GOT3 (cell line): Measurements from ENCODE around the gene ITPR1.

Experiments used
- DNase-seq: peaks from one replicate; lab custom pipeline; 2025; ENCODE audit warnings: mixed read lengths; lab: John Stamatoyannopoulos, UW

ITPR1 gene

DNA sequence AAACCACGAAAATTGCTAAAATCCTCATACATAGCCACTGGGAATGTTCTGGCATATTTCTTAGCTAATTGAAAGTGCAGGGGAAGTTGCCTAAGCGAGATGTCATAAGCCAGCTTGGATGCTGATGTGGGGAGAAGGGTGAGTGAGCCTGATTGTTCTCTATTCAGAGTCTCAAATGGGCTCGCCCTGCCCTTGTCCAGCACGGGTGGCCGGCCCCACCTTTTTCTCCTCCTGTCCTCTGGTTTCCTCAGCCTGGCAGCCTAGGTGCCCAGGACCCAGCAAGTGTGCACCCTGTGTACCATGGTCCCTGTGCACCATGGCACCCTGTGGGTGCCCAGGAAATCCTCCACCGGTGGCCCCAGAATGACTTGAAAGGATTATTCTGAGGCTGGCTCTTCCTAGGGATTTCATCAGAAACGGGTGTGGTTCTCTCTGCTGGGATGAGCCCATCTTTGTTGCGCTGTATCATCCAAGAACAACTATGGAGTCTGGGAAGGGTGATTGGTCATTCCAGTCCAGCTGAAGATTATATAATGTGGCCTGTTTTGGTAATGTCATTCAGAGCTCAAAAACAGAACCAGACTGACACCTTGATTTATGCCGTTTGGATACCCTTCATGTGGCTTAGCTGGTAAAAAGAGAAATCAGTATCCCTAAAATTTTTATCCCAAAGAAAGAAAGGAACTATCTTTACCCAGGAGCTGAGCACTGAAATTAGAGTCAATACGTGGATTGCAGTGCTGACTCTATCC, 335.3 kb downstream of the ITPR1 start:
- no peak for DNase-seq

DNA sequence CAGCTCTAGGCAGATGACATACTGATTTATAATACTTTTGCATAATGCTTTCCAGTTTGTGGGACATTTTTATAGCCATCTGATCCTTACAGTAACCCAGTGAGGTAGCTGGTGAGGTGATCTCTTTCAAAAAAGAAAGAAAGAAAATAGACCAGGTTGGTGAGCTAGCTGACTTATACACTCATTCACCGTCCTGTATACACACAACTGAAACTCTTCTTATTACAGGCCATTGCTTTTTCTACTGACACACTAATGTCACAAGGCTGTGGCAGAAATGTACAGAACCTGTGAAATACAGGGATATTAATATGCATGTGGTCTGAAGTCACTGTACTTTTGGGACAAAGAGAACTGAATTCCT, 335.9 kb downstream of the ITPR1 start:
- DNase-seq, result no peak

DNA sequence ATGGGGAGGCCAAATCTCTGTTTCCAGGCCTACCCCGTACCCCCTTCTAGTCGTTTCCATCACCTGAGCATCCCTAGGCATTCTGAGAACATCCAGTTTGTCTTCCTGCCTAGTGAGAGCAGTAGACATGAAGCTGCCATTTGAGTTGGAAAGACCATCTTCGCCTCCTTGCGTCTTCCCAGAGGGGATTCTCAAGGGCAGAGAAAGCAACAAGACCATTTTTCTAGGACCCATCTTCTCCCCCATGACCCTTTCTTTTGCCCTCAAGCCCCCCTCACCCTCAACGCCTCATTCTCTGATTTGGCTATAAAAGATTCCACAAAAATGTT, 337.4 kb downstream of the ITPR1 start:
- DNase-seq, result no peak

DNA sequence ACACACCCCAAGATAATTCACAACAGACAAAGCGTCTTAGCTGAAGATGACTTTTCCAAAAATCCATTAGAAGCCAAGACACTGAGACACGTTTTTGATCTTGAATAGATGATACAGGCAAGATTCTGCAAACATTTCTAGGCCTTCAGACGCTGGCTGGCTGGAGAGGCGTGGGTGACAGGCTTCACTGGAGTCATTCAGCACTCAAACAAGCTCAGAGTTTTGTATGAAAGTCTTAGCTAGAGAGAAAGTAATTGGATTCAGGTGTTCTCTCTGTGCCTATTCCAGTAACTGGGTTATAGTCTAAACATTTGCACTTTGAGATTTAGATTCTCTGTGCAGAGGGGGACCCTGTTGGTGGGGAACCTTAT, 338.4 kb downstream of the ITPR1 start:
- no peak for DNase-seq

DNA sequence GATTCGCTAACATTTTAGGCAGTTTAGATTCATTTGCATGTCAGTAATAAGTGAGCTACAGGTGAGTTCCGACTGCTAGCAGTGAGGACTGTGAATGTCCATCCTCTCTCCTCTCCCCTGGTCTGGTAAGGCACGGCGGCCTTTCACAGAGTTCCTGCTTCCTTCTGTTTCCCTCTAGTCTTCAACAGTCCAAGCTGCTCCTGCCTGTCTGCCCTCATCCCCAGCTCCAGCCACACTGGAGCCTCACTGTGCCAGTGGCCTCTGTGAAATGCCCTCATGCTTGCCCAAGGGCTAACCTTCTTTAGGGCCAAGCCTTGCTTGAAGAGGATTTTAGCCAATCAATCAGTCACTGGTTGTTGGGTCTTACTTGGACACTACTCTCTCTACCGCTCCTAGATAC, 340.3 kb downstream of the ITPR1 start:
- no peak for DNase-seq

DNA sequence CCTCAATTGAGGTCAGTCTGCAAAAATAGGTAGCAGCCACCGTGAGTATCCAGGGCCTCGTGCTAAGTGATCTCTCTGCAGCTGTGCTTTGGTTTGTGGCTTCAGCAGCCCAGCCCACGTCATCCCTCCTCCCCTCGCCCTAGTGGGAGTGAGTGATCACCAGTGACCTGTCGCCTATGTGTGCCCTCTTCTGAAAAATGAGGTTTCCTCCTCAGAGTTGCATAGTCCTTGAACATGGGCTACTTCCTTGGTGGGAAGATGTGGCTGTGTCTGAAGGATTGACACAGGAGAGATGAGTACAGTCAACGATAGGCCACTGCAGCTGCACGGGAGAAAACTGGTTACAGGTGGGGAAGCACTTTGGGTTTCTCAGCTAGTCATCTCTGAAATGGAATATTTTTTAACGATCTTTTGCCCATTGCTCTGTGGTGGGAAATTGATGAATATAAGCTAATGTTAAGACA, 341.3 kb downstream of the ITPR1 start:
- no peak for DNase-seq

DNA sequence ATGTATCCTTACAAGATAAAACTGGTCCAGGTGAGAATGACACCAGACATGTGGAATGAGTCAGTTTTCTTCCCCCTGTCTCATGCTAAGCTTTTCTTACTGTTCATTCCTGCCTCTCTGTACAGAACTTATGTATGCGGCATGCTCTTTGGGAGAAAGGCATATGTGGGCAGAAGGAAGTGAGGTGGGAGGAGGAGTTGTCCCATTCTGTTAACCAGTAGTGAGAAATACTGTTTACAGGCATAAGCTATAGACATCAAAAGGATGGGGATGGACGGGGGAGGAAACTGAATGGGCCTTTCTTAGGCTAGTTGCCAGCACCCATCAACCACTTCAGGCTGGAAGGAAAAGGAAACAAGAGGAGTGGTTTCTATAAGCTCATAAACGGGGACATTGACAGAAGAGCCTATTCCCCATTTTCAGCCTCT, 342.5 kb downstream of the ITPR1 start:
- no peak for DNase-seq

DNA sequence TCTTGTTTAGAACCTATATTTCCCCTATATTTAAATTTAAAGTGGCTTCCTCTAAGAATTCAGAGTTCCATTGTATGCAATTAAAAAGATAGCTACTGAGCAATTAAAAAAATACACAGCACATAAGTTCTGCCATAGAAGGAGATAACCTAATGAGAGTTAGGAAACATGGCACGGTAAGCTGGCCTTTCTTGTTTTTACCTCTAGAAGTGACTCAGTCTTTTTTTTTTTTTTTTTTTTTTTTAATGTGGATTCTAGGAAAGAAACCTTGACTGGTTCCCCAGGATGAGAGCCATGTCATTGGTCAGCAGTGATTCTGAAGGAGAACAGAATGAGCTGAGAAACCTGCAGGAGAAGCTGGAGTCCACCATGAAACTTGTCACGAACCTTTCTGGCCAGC, 343.4 kb downstream of the ITPR1 start:
- DNase-seq, result no peak

DNA sequence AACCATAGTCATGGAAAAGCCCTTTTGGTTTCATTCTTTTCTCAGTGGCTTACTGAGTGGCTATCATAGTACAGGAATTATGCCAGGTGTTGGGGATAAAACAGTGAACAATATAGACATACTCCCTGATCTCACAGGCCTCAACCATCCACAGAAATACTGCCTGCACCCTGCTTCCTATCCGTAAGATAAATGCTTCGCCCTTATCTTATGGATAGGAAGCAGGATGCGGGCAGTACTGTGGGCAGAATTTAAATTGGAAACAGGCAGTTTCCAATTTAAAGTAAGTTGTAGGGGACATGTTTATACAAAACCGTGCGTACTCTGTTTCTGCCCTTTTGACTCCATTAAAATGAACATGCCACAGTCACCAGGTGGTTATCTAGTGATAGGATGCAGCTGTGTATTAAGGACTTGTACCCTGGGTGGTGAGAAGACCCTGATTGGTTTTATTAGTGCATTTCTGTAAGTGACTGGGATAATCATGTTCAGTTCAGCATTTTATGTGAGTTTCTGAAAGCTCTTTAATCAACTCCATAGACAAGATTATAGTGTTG, 344.3 kb downstream of the ITPR1 start:
- DNase-seq, result no peak

DNA sequence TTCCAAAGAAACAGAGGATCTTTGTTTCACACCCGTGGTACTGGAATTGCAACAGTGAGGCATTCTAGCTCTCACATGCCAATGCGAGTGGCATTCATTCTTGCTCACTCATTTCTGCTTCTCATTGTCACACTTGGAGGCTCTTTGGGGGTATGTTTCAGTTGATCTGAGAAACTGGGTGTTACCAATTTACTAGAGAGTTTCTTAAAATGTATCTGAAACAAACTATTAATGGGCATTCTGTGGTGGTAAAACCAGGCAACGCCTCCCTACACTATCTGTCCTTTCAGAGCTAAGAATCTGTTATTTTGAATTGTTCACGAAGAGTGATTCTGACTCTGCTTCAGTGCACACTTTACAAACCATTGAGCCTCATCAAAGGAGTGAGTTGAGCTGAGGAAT, 345.5 kb downstream of the ITPR1 start:
- DNase-seq, result no peak

DNA sequence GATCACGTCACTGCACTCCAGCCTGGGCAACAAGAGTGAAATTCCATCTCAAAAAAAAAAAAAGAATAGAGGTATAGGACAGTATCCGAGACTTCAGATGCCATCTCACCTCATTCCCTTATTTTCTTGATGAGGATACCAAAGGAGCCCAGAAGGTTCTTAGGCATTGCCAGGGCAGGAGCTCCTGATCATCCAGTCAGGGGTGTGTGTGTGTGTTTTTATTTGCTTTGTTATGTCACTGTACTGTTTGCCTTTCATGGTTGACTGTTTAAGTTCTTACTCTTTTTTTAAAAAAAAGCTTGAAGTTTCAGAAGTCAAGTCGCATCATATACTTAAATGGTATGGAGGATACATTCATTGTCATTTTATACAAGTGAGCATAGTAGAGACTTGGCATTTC, 346.1 kb downstream of the ITPR1 start:
- DNase-seq, result no peak

DNA sequence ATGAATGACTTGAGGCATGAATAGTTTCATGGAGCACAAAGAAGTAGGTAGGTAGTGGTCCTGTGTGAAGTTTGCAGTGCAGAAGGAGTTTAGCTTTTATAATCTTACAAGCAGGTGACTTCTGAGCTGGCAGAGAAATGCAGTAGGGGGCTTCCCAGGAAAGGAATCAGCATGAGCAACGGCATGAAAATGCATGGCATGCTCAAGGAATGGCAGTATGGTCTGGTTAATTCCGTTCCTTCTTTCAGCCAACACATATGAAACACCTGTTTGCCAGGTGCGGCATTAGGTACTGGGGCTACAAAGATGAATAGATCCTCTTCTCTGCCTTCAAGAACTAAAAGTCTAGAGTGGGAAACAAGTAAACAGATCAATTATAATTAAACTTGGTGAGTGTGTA, 348.1 kb downstream of the ITPR1 start:
- DNase-seq, result no peak

DNA sequence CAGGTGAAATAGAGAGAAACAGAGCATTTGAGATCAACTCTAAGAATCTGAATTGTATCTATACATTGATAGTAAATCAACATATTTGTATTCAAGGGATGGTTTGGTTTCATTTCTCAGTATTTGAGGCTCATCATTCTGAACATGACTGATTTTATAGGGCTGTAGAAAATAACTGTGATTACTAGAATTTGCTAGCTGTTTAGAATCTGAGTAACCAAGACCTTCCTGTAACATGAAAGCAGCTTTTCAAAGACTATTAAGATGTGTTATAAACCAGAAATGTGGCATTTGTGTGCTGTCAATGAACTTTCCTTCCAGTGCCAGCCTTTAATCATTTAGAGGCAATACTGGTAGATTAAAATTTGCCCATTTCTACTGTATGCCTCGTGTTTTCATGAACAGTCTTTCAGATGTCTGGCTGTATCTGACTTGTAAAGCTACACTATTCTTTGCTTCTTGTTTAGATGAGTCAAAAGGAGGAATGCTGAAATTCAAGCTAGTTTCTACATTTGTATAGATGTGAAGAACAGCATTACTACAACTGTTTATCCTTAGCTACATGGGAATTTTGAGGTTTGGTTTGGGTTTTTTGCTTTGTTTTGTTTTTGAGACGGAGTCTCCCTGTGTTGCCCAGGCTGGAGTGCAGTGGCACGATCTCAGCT, 348.8 kb downstream of the ITPR1 start:
- no peak for DNase-seq

DNA sequence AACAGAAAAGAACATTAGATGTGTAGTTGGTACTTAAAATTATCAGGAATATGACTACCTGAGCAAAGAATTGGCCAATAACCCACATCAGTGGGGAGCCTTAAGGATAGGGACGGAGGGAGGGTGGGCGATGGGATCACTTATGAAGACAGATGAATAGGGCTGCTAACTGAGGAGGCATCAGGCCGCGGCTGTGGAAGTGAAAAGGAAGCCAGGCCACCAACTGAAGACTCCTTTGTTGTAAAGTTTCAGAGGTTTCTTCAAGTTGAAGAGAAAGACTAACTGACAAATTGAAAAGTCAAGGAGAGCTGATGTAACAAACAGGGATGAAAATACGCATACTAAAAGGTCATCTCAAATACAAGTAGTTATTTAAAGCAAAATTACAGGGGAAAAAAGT, 350.5 kb downstream of the ITPR1 start:
- DNase-seq, result no peak

DNA sequence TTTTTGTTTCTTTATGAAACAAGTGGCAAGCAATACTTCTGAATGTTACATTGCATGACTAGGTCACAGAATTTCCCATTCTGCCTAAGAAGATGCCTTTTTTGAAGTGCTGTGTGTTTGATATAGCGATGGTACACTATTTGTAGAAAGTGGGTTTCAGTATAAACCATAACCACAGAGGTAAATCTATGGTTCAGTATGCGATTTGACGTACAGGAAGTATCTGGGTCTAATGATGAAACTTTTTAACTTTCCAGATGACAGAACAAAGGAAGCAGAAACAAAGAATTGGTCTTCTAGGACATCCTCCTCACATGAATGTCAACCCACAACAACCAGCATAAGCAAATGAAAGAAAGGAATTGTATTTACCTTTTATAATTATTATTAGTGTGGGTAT, 352.7 kb downstream of the ITPR1 start:
- DNase-seq, result no peak

DNA sequence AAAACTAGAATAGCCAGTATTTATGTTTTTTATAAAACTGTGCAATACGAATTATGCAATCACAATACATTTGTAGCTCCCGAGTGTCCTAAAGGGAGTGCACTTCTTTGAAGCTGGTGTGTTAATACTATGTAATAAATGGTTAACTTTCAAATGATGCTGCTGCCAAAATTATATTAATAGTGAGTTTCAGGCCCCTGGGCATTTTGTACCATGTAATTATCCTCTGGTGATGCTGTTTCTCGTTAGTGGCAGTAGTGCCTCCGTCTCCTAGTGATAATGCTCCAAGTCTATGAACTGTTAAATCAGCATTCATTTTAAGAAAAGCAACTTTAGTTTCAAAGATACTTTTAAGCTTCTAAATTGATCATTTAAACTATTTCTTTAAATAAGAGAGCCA, 353.4 kb downstream of the ITPR1 start:
- DNase-seq, result no peak

DNA sequence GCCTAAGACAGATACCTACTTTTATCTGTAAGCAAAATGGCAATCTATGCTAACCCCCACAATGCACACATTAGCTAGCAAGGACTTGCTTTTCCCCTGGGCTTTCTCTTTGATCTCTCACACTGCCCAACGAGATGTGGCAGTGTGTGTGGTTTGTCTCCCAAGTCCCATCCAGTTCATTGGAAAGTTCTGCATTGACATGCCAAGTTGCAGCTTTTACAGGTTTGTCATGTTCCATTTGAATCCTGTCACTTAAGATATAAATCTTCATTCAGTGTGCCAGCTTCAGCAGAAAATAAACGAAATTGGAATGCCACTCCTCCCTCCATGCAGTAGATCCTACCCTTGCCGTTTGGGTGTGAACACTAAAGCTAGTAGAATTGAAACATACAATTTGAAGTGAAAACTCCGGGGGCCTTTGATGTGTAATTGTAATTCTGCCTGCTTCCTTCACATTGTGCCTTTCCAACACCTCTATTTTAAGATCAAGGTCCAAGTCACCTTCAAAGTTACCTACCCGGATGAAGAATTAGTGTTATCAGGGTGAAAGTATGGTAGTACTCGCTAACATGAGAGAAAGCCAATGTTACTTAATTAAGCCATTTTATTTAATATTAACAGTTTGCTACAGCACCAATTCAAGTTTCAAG, 355.2 kb downstream of the ITPR1 start:
- DNase-seq, result no peak

DNA sequence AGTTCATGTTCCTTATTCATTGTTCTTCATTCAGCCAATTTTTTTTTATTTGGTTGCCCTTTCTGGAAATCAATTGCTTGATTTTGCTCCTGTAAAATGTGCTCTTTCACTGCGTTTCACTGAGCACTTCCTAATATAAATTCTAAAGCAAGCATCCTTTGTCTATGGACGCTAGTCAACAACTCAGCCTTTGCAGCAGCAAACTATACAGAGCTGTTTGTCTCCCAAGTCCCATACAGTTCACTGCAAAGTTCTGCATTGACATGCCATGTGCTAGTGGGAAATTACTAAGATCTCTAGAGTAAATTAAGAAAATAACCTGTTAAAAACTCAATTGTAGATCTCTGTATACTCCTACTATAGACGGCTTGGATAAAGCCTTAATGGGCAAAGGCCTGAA, 356.0 kb downstream of the ITPR1 start:
- DNase-seq, result no peak

DNA sequence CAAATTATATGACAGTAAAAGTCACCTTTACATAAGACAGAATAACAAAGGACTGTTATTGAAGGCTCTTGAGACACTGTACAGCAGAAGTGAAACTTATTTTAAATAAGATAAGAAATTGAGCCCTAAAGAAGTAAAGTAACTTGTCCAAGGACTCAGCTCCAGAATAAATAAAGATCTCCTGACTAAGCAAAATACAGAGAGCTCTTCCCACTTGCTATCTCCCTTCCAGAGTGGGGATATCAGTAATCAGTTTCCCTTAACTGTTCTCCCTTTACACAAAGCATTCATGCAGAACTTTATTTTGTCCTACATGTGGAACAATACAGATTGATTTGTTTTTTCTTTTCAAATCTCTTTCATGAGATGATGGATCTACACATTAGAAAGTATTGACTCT, 356.6 kb downstream of the ITPR1 start:
- no peak for DNase-seq

DNA sequence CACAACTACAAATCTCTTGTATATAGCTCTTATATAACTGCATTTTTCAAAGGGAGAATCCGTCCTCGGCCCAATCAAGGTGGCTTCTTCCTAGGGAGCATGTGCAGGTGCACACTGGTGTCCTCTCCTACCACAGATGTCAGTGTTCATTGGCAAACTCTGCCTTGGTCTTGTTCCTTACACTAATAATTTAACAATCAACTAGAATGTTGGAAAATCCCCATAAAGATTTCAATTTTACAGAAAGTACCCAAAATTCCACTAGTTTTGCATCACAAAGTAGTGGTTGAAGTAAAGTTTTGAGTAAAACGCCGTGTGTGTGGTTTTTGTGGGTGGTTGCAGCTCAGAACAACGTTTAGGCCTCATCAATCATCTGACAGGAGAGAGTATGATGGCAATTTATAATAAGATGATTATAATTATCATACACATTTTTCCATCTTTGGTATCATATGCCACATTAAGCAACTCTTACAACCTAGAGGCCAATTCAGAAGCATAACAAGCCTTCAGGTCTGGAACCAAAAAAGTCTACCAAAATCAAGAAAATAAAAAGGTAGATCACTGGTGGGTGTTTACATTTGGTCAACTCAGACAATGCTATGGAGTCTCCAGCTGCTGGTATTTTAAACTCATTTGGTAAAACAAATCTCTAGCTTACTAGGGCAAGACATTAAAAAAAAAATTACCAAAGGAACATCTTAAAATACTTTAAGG, 357.2 kb downstream of the ITPR1 start:
- DNase-seq, result no peak

DNA sequence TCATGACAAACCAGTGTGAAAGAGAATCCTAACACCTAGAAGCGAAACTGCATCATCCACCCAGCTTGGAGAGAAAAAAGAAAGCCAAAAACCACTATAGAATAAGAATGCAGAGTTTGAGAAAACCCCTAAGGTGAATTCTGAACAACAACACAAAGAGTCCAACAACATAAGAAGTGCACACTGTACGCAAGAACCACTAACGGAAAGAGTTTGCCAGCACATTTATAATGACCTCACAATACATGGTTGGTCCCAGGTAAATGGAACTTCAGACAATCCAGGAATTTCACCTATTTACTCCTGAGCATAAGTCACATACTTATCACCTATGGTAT, 357.7 kb downstream of the ITPR1 start:
- DNase-seq, result no peak
